HFF-Myc (cell line): ENCODE measurements around the gene ACADSB.

Source experiments
- DNase-seq: peaks from one replicate; pipeline ENCODE4 v3.0.0-alpha.2; 2011; ENCODE audit warnings: low read depth; ENCODE audit errors: extremely low read depth
- H3K4me3 ChIP-seq: replicated peaks from 2 replicates; pipeline ENCODE4 v1.5.1; 2011; ENCODE audit warnings: low read depth, mild to moderate bottlenecking, control low read depth, low read length
- CTCF ChIP-seq: IDR thresholded peaks from 2 replicates; pipeline ENCODE4 v1.5.1; 2012; ENCODE audit warnings: mild to moderate bottlenecking, low read depth, low read length, control low read depth; ENCODE audit errors: missing control alignments

The ACADSB gene

GRCh38 chr10:122980209-122981065 is 28.4 kb upstream of the ACADSB start, which contains the start of gene PSTK:
TSS of gene PSTK (plus strand) at chr10:122980401. CDS start at chr10:122980480, 79 bp downstream.
- peak; percentile 85 for TF ChIP-seq CTCF
- peak within 1 kb of the TSS; percentile 62 for H3K4me3 ChIP-seq
- DNase-seq = peak; percentile 61

GRCh38 chr10:122981066-122981464 is 27.7 kb upstream of the ACADSB start:
- no peak for DNase-seq
- peak; percentile 40 for TF ChIP-seq CTCF
- peak overlapping the region; percentile 62 for H3K4me3 ChIP-seq

- H3K4me3 ChIP-seq = no peak overlapping the region
- DNase-seq = no peak
- TF ChIP-seq CTCF = no peak
Measured at GRCh38 chr10:122983898-122984297, 24.9 kb upstream of the ACADSB start.

- TF ChIP-seq CTCF = no peak
- DNase-seq = no peak
- H3K4me3 ChIP-seq = no peak overlapping the region
Measured at GRCh38 chr10:122984708-122985107, 24.1 kb upstream of the ACADSB start.

GRCh38 chr10:122986335-122986734 is 22.5 kb upstream of the ACADSB start:
- TF ChIP-seq CTCF = no peak
- H3K4me3 ChIP-seq = no peak overlapping the region
- no peak for DNase-seq

- TF ChIP-seq CTCF = no peak
- H3K4me3 ChIP-seq = no peak overlapping the region
- DNase-seq = no peak
Measured at GRCh38 chr10:122988501-122988900, 20.3 kb upstream of the ACADSB start.
